ENCODE results near the gene GAPT. TPM values are rescaled to one million over a fixed set of nuclear protein-coding genes. Genes with fewer than 3 reads are reported as not detected.

GAPT gene
- polyA plus RNA-seq, 2 of the 4 experiments (the other 2 are of a cell fraction) = not detected

GRCh38 chr5:58466939-58467338 is 24.3 kb upstream of the GAPT start (continued):
- TF ChIP-seq ZSCAN20 (CRISPR knock-in tag; IDR thresholded peaks at IDR 0.05) (no peak), CTCF (IDR thresholded peaks at IDR 0.05) (no peak), CBX8 (IDR thresholded peaks at IDR 0.05) (no peak), POLR2AphosphoS2 (conservative IDR thresholded peaks at IDR 0.05; ENCODE audit: low read length) (no peak), ZFP36 (IDR thresholded peaks at IDR 0.05; ENCODE audit: borderline replicate concordance, partially characterized antibody) (peak; percentile 54), SMC3 (IDR thresholded peaks at IDR 0.05) (no peak), RFX5 (IDR thresholded peaks at IDR 0.05) (no peak), ELK1 (IDR thresholded peaks at IDR 0.05; ENCODE audit: low read depth, low read length) (no peak), KDM1A (IDR thresholded peaks at IDR 0.05; ENCODE audit: low read depth) (no peak), EHF (CRISPR knock-in tag; IDR thresholded peaks at IDR 0.05) (no peak), RARB (CRISPR knock-in tag; IDR thresholded peaks at IDR 0.05) (no peak), JUNB (IDR thresholded peaks at IDR 0.05) (no peak), MAX (IDR thresholded peaks at IDR 0.05) (peak; percentile 70), ZC3H11A (IDR thresholded peaks at IDR 0.05) (no peak), HOXB5 (CRISPR knock-in tag; IDR thresholded peaks at IDR 0.05) (no peak), HOXB13 (CRISPR knock-in tag; IDR thresholded peaks at IDR 0.05; ENCODE audit: low read depth) (no peak), SREBF2 (IDR thresholded peaks at IDR 0.05) (no peak)

GRCh38 chr5:58469896-58470295 is 21.3 kb upstream of the GAPT start:
- TF ChIP-seq RFX5 (IDR thresholded peaks at IDR 0.05) = no peak
- TF ChIP-seq MYC (IDR thresholded peaks at IDR 0.05; ENCODE audit: borderline replicate concordance, low read length) = no peak
- no peak for TF ChIP-seq ATOH8 (CRISPR knock-in tag; IDR thresholded peaks at IDR 0.05; ENCODE audit: low read depth)
- no peak for TF ChIP-seq FOSL2 (IDR thresholded peaks at IDR 0.05)
- TF ChIP-seq FOSL2 (CRISPR knock-in tag; IDR thresholded peaks at IDR 0.05) = no peak
- TF ChIP-seq JUNB (IDR thresholded peaks at IDR 0.05) = no peak
- TF ChIP-seq GATA3 (IDR thresholded peaks at IDR 0.05; ENCODE audit: borderline replicate concordance) = no peak
- TF ChIP-seq MAX (IDR thresholded peaks at IDR 0.05) = no peak
- TF ChIP-seq PHF8 (IDR thresholded peaks at IDR 0.05; ENCODE audit: borderline replicate concordance, low read depth) = no peak
- no peak for TF ChIP-seq TFCP2L1 (CRISPR knock-in tag; IDR thresholded peaks at IDR 0.05)
- no peak for TF ChIP-seq NFE2L2 (conservative IDR thresholded peaks at IDR 0.05; ENCODE audit: low read length)
- TF ChIP-seq KDM5A (IDR thresholded peaks at IDR 0.05) = no peak
- no peak for TF ChIP-seq FOXS1 (CRISPR knock-in tag; IDR thresholded peaks at IDR 0.05)
- TF ChIP-seq PBX3 (IDR thresholded peaks at IDR 0.05) = no peak
- no peak for TF ChIP-seq RARB (CRISPR knock-in tag; IDR thresholded peaks at IDR 0.05)
- no peak for TF ChIP-seq NR3C1 (IDR thresholded peaks at IDR 0.05)
- DNase-seq (ENCODE audit: low read depth in 1 of 2, low spot score in 1 of 2) (no peak), FAIRE-seq (no peak), ATAC-seq (no peak)
- no peak overlapping the region for H3K4me2 ChIP-seq
- WGBS (ENCODE audit: missing lambda C conversion rate) = 54% methylated on average over 2 of the region's 2 CpGs
- H3K4me1 ChIP-seq = peaks cover 10% of the 10 kb centered on the region
- H3K27ac ChIP-seq = no peak overlapping the region
- POLR2A ChIA-PET = no interaction called here
- peaks cover 3% of the 10 kb centered on the region; the same call in 1 of the 3 replicates for H3K9me3 ChIP-seq
- H3K4me3 ChIP-seq = no peak overlapping the region
- CTCF ChIA-PET = no interaction called here

All from A549 (cell line).